Chondrocyte (in vitro differentiated cells): ENCODE data around the gene PRAMEF33. TPM values are rescaled to one million over a fixed set of nuclear protein-coding genes. Genes with fewer than 3 reads are reported as not detected.
"Not testable (repeated sequence)": the region's sequence is repeated elsewhere in the genome, so short reads cannot be mapped to it uniquely, and the experiment has no call there.

Source experiments
- DNase-seq: peaks from one replicate; pipeline ENCODE4 v3.0.0; 2021; ENCODE audit warnings: mixed read lengths, low spot score
- H3K27ac Mint-ChIP-seq: one replicate; pipeline ENCODE4 v1.8.0; 2021; ENCODE audit warnings: mild to moderate bottlenecking, moderate library complexity, mixed read lengths; ENCODE audit not compliant: unreplicated experiment
- H3K27me3 Mint-ChIP-seq: 2 replicates; pipeline ENCODE4 v1.8.0; 2021; ENCODE audit warnings: low read depth, mixed read lengths
- H3K36me3 Mint-ChIP-seq: 2 replicates; pipeline ENCODE4 v1.8.0; 2021; ENCODE audit warnings: low read depth, mixed read lengths
- H3K4me1 Mint-ChIP-seq: 2 replicates; pipeline ENCODE4 v1.8.0; 2021; ENCODE audit warnings: low read depth, mild to moderate bottlenecking, mixed read lengths
- H3K4me3 Mint-ChIP-seq: one replicate; pipeline ENCODE4 v1.8.0; 2021; ENCODE audit warnings: mild to moderate bottlenecking, moderate library complexity, mixed read lengths; ENCODE audit not compliant: unreplicated experiment
- H3K9me3 Mint-ChIP-seq: 2 replicates; pipeline ENCODE4 v1.8.0; 2021; ENCODE audit warnings: low read depth, mixed read lengths
- CTCF ChIP-seq: fragments of 200-600 bp; sonication (generic); IDR thresholded peaks from 2 replicates; pipeline ENCODE4 v1.5.0; 2021; ENCODE audit warnings: antibody characterized with exemption, mild to moderate bottlenecking, moderate library complexity
- total RNA-seq: library from RNA; stranded (reverse); gene quantifications from 3 replicates; pipeline ENCODE4 v1.2.1, GENCODE V29; 2021

PRAMEF33 gene
- total RNA-seq, 1 donor from 2014 or later = not detected

GRCh38 chr1:13347034-13347433, 43.7 kb downstream of the PRAMEF33 start, which contains the start of gene PRAMEF14:
PRAMEF14 (minus strand) TSS chr1:13347134; CDS start chr1:13345314, 1,820 bp downstream.
- H3K27ac Mint-ChIP-seq, H3K4me3 Mint-ChIP-seq, H3K9me3 Mint-ChIP-seq, DNase-seq, H3K36me3 Mint-ChIP-seq, H3K27me3 Mint-ChIP-seq, H3K4me1 Mint-ChIP-seq: not testable (repeated sequence)

GRCh38 chr1:13353476-13353875, 50.1 kb downstream of the PRAMEF33 start:
- not testable (repeated sequence) for H3K36me3 Mint-ChIP-seq, DNase-seq, H3K27ac Mint-ChIP-seq, H3K27me3 Mint-ChIP-seq, H3K4me1 Mint-ChIP-seq, H3K4me3 Mint-ChIP-seq
- H3K9me3 Mint-ChIP-seq = peaks cover 10% of the 10 kb centered on the region

DNA sequence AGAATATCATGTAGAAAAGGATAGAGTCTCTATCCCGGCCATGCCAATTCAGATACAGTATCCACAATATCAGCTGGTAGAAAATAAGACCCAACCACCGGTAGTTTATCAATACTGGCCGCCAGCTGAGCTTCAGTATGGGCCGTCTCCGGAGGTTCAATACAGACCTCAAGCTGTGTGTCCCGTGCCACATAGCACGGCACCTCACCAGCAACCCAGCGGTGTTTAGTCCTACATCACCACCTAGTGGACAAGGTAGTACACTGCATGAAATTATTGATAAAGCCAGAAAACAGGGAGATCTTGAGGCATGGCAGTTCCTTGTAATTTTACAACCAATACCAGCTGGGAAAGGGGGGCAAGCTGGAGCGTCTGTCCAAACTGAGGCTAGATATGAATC, 51.1 kb downstream of the PRAMEF33 start:
- H3K27me3 Mint-ChIP-seq, H3K4me1 Mint-ChIP-seq, H3K4me3 Mint-ChIP-seq, DNase-seq, H3K27ac Mint-ChIP-seq, H3K36me3 Mint-ChIP-seq: not testable (repeated sequence)
- peaks cover 10% of the 10 kb centered on the region for H3K9me3 Mint-ChIP-seq
- TF ChIP-seq CTCF = peak; percentile 14

DNA sequence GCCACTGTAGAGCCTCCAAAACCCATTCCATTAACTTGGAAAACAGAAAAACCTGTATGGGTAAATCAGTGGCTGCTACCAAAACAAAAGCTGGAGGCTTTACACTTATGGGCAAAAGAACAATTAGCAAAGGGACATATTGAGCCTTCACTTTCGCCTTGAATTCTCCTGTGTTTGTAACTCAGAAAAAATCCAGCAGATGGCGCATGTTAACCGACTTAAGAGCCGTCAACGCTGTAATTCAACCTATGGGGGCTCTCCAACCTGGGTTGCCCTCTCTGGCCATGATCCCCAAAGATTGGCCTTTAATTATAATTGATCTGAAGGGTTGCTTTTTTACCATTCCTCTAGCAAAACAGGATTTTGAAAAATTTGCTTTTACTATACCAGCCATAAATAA, 53.4 kb downstream of the PRAMEF33 start:
- not testable (repeated sequence) for H3K4me1 Mint-ChIP-seq, H3K4me3 Mint-ChIP-seq, H3K27me3 Mint-ChIP-seq, H3K27ac Mint-ChIP-seq, DNase-seq, H3K36me3 Mint-ChIP-seq
- TF ChIP-seq CTCF = peak; percentile 80
- H3K9me3 Mint-ChIP-seq = peaks cover 10% of the 10 kb centered on the region

Other genes starting within 250 kb of the PRAMEF33 start
- gene PRAMEF27, start 247.0 kb upstream of the PRAMEF33 start, total RNA-seq = not detected in 3 replicates
- not detected in 3 replicates for gene HNRNPCL3, start 242.8 kb upstream of the PRAMEF33 start, total RNA-seq
- not detected in 3 replicates for gene PRAMEF25, start 232.8 kb upstream of the PRAMEF33 start, total RNA-seq
- not detected in 3 replicates for gene HNRNPCL2, start 186.7 kb upstream of the PRAMEF33 start, total RNA-seq
- gene PRAMEF26, start 147.5 kb upstream of the PRAMEF33 start, total RNA-seq = not detected in 3 replicates
- not detected in 3 replicates for gene HNRNPCL4, start 137.9 kb upstream of the PRAMEF33 start, total RNA-seq
- not detected in 3 replicates for gene PRAMEF9, start 131.7 kb upstream of the PRAMEF33 start, total RNA-seq
- not detected in 3 replicates for gene PRAMEF13, start 102.1 kb upstream of the PRAMEF33 start, total RNA-seq
- gene PRAMEF18, start 77.4 kb upstream of the PRAMEF33 start, total RNA-seq = not detected in 3 replicates
- gene PRAMEF5, start 49.3 kb upstream of the PRAMEF33 start, total RNA-seq = not detected in 3 replicates
- not detected in 3 replicates for gene PRAMEF8, start 18.4 kb upstream of the PRAMEF33 start, total RNA-seq
- not detected in 3 replicates for gene PRAMEF15, start 12.0 kb downstream of the PRAMEF33 start, total RNA-seq
- not detected in 3 replicates for gene PRAMEF14, start 43.6 kb downstream of the PRAMEF33 start, total RNA-seq
- not detected in 3 replicates for gene PRAMEF19, start 68.4 kb downstream of the PRAMEF33 start, total RNA-seq
- gene PRAMEF17, start 86.1 kb downstream of the PRAMEF33 start, total RNA-seq = not detected in 3 replicates
- not detected in 3 replicates for gene PRAMEF20, start 106.9 kb downstream of the PRAMEF33 start, total RNA-seq
- gene LRRC38, start 210.5 kb downstream of the PRAMEF33 start, total RNA-seq = not detected in 3 replicates